Osteoblast (primary cell): Measurements from ENCODE around the gene ARHGEF9. TPM values are rescaled to one million over a fixed set of nuclear protein-coding genes. Genes with fewer than 3 reads are reported as not detected.

Experiments
- DNase-seq: peaks from one replicate; pipeline ENCODE4 v3.0.0; 2011; ENCODE audit warnings: low spot score, mixed read lengths; ENCODE audit not compliant: insufficient read length; ENCODE audit errors: missing footprints
- H2AFZ ChIP-seq: 2 replicates; pipeline ENCODE4 v1.6.0; 2011; ENCODE audit warnings: mild to moderate bottlenecking, low read length
- H3K27ac ChIP-seq: 2 replicates; pipeline ENCODE4 v1.5.1; 2011; ENCODE audit warnings: mild to moderate bottlenecking, low read depth, low read length, moderate library complexity
- H3K27me3 ChIP-seq: 2 replicates; pipeline ENCODE4 v1.6.0; 2012; ENCODE audit warnings: mild to moderate bottlenecking, control low read depth, inconsistent platforms, low read length, moderate library complexity; ENCODE audit not compliant: insufficient read depth
- H3K36me3 ChIP-seq: 2 replicates; pipeline ENCODE4 v1.5.1; 2011; ENCODE audit warnings: mild to moderate bottlenecking, low read length, control low read depth, moderate library complexity; ENCODE audit not compliant: insufficient read depth
- H3K4me1 ChIP-seq: 2 replicates; pipeline ENCODE4 v1.5.1; 2011; ENCODE audit warnings: mild to moderate bottlenecking, low read length, control low read depth, moderate library complexity; ENCODE audit not compliant: insufficient read depth
- H3K4me2 ChIP-seq: 2 replicates; pipeline ENCODE4 v1.6.0; 2011; ENCODE audit warnings: mild to moderate bottlenecking, low read length; ENCODE audit not compliant: insufficient read depth
- H3K4me3 ChIP-seq: fragments of 200-600 bp; sonication (generic); 3 replicates; pipeline ENCODE4 v1.5.1; 2012; ENCODE audit warnings: mild to moderate bottlenecking, low read length, inconsistent platforms; ENCODE audit not compliant: insufficient read depth
- H3K79me2 ChIP-seq: 2 replicates; pipeline ENCODE4 v1.6.0; 2012; ENCODE audit warnings: mild to moderate bottlenecking, low read length, control low read depth, inconsistent platforms; ENCODE audit not compliant: insufficient read depth
- H3K9me3 ChIP-seq: 2 replicates; pipeline ENCODE4 v1.5.1; 2011; ENCODE audit warnings: low read depth, low read length, control low read depth
- H4K20me1 ChIP-seq: 2 replicates; pipeline ENCODE4 v1.6.0; 2012; ENCODE audit warnings: mild to moderate bottlenecking, low read length, control low read depth; ENCODE audit not compliant: insufficient read depth
- total RNA-seq: library from RNA; depleted of rRNA; stranded (reverse); fragments of >200 nt; gene quantifications from 2 replicates; pipeline ENCODE4 v1.2.3, GENCODE V29; 2012
- TF ChIP-seq, protein P1 (sequence below): IDR thresholded peaks from 2 replicates; pipeline ENCODE4 v1.5.1; 2011; ENCODE audit warnings: mild to moderate bottlenecking, low read depth, low read length, moderate library complexity; ENCODE audit errors: extremely low read depth

The ARHGEF9 gene
- total RNA-seq, 1 donor: 16.3 TPM

DNA sequence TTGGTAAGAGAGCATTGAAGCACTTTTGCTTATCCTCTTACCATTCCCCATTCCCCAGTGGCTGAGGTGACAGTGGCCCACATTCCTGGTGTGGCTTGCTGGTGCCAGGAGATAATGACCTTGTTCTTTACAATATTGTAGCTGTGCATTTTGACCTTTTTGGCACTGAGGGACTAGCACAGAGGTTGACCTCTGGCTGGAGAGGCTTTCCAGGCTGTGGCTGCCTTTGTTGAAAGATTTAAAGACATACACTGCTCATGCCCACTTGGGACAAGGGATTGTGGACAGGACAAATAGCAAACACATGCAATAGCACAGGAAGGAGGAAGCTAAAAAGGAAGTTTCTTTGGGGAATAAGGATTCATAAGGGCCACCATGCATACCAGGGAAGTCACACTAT is 65.4 kb downstream of the ARHGEF9 start:
- H3K4me3 ChIP-seq: no peak overlapping the region
- H2AFZ ChIP-seq: no peak overlapping the region
- no peak for DNase-seq
- TF ChIP-seq, protein P1, sequence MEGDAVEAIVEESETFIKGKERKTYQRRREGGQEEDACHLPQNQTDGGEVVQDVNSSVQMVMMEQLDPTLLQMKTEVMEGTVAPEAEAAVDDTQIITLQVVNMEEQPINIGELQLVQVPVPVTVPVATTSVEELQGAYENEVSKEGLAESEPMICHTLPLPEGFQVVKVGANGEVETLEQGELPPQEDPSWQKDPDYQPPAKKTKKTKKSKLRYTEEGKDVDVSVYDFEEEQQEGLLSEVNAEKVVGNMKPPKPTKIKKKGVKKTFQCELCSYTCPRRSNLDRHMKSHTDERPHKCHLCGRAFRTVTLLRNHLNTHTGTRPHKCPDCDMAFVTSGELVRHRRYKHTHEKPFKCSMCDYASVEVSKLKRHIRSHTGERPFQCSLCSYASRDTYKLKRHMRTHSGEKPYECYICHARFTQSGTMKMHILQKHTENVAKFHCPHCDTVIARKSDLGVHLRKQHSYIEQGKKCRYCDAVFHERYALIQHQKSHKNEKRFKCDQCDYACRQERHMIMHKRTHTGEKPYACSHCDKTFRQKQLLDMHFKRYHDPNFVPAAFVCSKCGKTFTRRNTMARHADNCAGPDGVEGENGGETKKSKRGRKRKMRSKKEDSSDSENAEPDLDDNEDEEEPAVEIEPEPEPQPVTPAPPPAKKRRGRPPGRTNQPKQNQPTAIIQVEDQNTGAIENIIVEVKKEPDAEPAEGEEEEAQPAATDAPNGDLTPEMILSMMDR: no peak
- H3K79me2 ChIP-seq: no peaks in the 10 kb centered on the region
- no peak overlapping the region for H3K4me2 ChIP-seq
- no peaks in the 10 kb centered on the region for H3K4me1 ChIP-seq
- H3K36me3 ChIP-seq: no peaks in the 10 kb centered on the region
- no peaks in the 10 kb centered on the region for H4K20me1 ChIP-seq
- no peak overlapping the region for H3K27ac ChIP-seq
- H3K27me3 ChIP-seq: no peaks in the 10 kb centered on the region
- H3K9me3 ChIP-seq: no peaks in the 10 kb centered on the region

DNA sequence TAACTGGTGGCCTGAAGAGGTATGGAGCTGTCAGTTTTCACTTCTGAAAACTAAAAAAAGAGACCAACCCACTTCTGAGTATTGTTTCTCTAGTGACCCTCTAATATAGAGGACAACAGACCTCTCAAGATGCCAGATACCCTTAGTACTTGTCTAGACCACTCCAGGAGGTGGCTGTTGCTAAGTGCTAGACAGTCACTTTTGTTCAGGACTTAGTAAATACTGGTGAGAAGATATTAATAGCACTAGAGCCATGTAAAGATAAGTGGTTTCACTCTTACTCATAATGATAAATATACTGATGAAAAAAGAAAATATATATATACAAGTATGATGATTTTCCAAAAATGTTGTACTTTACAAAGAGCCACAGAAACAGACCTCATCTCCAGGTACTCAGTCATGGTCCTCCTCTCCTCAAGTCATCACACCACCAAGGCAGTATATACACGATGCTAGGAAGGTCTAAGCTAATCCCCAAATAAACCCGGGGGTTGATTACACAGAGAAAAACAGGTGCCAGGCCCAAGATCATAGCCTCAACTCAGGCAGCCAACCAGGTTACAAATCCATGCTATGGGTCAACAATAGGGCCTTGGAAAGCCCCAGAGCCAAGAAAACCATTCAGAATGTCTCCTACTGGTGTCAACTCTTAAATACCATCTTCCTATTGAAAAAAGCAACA is 66.9 kb downstream of the ARHGEF9 start:
- no peak overlapping the region for H3K4me2 ChIP-seq
- no peaks in the 10 kb centered on the region for H3K27me3 ChIP-seq
- H3K9me3 ChIP-seq: no peaks in the 10 kb centered on the region
- H2AFZ ChIP-seq: no peak overlapping the region
- no peaks in the 10 kb centered on the region for H3K4me1 ChIP-seq
- DNase-seq: no peak
- H3K27ac ChIP-seq: no peak overlapping the region
- no peaks in the 10 kb centered on the region for H3K79me2 ChIP-seq
- no peak overlapping the region for H3K4me3 ChIP-seq
- TF ChIP-seq, protein P1: no peak
- H3K36me3 ChIP-seq: no peaks in the 10 kb centered on the region
- no peaks in the 10 kb centered on the region for H4K20me1 ChIP-seq

DNA sequence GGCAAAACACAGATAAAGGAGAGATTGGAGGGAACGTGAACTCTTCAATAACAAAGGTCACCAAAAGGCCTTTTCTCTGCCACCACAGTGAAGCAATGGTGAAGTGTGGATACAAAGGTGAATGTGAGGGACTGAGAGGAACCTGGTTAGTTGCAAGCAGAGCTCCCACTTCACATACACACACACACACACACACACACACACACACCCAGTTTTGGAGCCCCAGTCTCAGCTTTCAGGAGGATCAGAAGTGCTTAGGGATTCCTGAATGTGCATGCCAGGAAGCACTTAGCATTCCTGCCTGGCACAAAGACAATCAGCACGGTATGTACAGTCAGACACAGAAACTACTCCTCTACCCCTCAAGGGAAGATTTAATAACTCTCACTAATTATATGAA is 71.5 kb downstream of the ARHGEF9 start:
- Histone ChIP-seq H3K4me1 (no peaks in the 10 kb centered on the region), H2AFZ (no peak overlapping the region), H3K36me3 (no peaks in the 10 kb centered on the region), H3K27ac (no peak overlapping the region), H4K20me1 (no peaks in the 10 kb centered on the region), H3K4me3 (no peak overlapping the region), H3K79me2 (no peaks in the 10 kb centered on the region), H3K27me3 (no peaks in the 10 kb centered on the region), H3K9me3 (no peaks in the 10 kb centered on the region), H3K4me2 (no peak overlapping the region)
- no peak for DNase-seq
- TF ChIP-seq, protein P1: no peak

DNA sequence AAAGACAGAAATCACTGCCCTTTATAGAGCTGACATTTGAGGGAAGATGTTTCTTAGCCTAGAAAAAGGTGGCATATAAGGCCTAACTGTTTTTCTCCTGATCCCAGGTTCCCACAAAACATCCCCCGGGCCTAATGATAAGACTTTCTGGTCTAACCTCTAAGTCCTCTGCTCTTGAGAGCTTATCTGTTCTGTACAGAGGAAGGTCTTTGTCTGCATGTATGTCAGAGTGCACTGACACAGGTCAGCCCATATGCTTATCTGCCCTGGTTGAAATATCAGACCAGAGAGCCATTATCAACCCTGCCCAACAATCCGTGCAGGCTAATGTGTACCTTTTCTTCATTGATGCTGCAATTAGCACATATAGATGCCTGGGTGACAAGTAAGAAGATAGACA is 76.2 kb downstream of the ARHGEF9 start:
- TF ChIP-seq, protein P1: no peak
- Histone ChIP-seq H3K79me2 (no peaks in the 10 kb centered on the region), H4K20me1 (no peaks in the 10 kb centered on the region), H2AFZ (no peak overlapping the region), H3K9me3 (no peaks in the 10 kb centered on the region), H3K4me1 (no peaks in the 10 kb centered on the region), H3K27me3 (no peaks in the 10 kb centered on the region), H3K27ac (no peak overlapping the region), H3K4me3 (no peak overlapping the region), H3K36me3 (no peaks in the 10 kb centered on the region), H3K4me2 (no peak overlapping the region)
- DNase-seq: no peak
